GM23338 (cell line): ENCODE data around the gene C1R. TPM values are rescaled to one million over a fixed set of nuclear protein-coding genes. Genes with fewer than 3 reads are reported as not detected.
A peak's percentile ranks its signal among the peaks of the same experiment; 100 is the strongest.

ENCODE experiments used
- ATAC-seq: fragments of 200-7000 bp; cut with Tn5 transposase; 3 replicates; pipeline ENCODE4 v1.9.1; 2020
- DNase-seq: peaks from one replicate; pipeline ENCODE4 v3.0.0-alpha.2; 2015; ENCODE audit warnings: low spot score
- H2AFZ ChIP-seq: fragments of 200-600 bp; sonication (generic); 2 replicates; pipeline ENCODE4 v1.8.0; 2016; ENCODE audit warnings: antibody characterized with exemption, mild to moderate bottlenecking, moderate library complexity
- H3F3A ChIP-seq: fragments of 200-600 bp; sonication (generic); replicated peaks from 2 replicates; pipeline ENCODE4 v1.8.0; 2017; ENCODE audit warnings: antibody characterized with exemption, mixed run types, low read depth
- H3K27ac ChIP-seq: fragments of 200-600 bp; sonication (generic); 2 replicates; pipeline ENCODE4 v1.6.1; 2016; ENCODE audit warnings: low read depth
- H3K27me3 ChIP-seq: fragments of 200-600 bp; sonication (generic); 2 replicates; pipeline ENCODE4 v1.8.0; 2016; ENCODE audit warnings: mild to moderate bottlenecking, mixed run types, moderate library complexity; ENCODE audit not compliant: insufficient read depth
- H3K36me3 ChIP-seq: fragments of 200-600 bp; sonication (generic); 2 replicates; pipeline ENCODE4 v1.8.0; 2016; ENCODE audit warnings: mild to moderate bottlenecking; ENCODE audit not compliant: insufficient read depth
- H3K4me1 ChIP-seq: fragments of 200-600 bp; sonication (generic); 2 replicates; pipeline ENCODE4 v1.8.0; 2016; ENCODE audit warnings: mild to moderate bottlenecking, moderate library complexity; ENCODE audit not compliant: insufficient read depth
- H3K4me2 ChIP-seq: fragments of 200-600 bp; sonication (generic); 2 replicates; pipeline ENCODE4 v1.7.1; 2017; ENCODE audit warnings: mixed run types
- H3K4me3 ChIP-seq: fragments of 200-600 bp; sonication (generic); 2 replicates; pipeline ENCODE4 v1.6.1; 2016; ENCODE audit warnings: mixed run types
- H3K79me2 ChIP-seq: fragments of 200-600 bp; sonication (generic); replicated peaks from 2 replicates; pipeline ENCODE4 v1.8.0; 2017; ENCODE audit warnings: mild to moderate bottlenecking; ENCODE audit not compliant: insufficient read depth
- H3K9me2 ChIP-seq: fragments of 200-600 bp; sonication (generic); 2 replicates; pipeline ENCODE4 v1.8.0; 2017; ENCODE audit not compliant: insufficient read depth
- H4K20me1 ChIP-seq: fragments of 200-600 bp; sonication (generic); replicated peaks from 2 replicates; pipeline ENCODE4 v1.8.0; 2017; ENCODE audit warnings: mild to moderate bottlenecking; ENCODE audit not compliant: insufficient read depth
- H3K27ac Mint-ChIP-seq: 2 replicates; pipeline ENCODE4 v1.8.0; 2020; ENCODE audit warnings: inconsistent platforms, mild to moderate bottlenecking, moderate library complexity, mixed read lengths
- H3K27me3 Mint-ChIP-seq: 3 replicates; pipeline ENCODE4 v1.8.0; 2022; ENCODE audit warnings: low read depth, mild to moderate bottlenecking, moderate library complexity, mixed read lengths, inconsistent platforms; ENCODE audit not compliant: insufficient read depth, poor library complexity
- H3K36me3 Mint-ChIP-seq: 3 replicates; pipeline ENCODE4 v1.8.0; 2021; ENCODE audit warnings: low read depth, mild to moderate bottlenecking, inconsistent platforms, moderate library complexity, mixed read lengths
- H3K4me1 Mint-ChIP-seq: 3 replicates; pipeline ENCODE4 v1.8.0; 2020; ENCODE audit warnings: mild to moderate bottlenecking, inconsistent platforms, mixed read lengths
- H3K4me3 Mint-ChIP-seq: 3 replicates; pipeline ENCODE4 v1.8.0; 2021; ENCODE audit warnings: moderate library complexity, mild to moderate bottlenecking, inconsistent platforms, mixed read lengths
- H3K9me3 Mint-ChIP-seq: 3 replicates; pipeline ENCODE4 v1.8.0; 2020; ENCODE audit warnings: moderate library complexity, mild to moderate bottlenecking, inconsistent platforms, mixed read lengths
- CTCF ChIP-seq, 2 experiments: fragments of 200-600 bp in 1 of 2; sonication (generic) in 1 of 2; conservative IDR thresholded peaks; 2 replicates each; pipeline versions ENCODE4 v1.5.1 to v1.6.1; 2016 to 2017; ENCODE audit warnings: antibody characterized with exemption in 2 of 2, low read depth in 2 of 2, mild to moderate bottlenecking in 2 of 2, moderate library complexity in 1 of 2
- ETS1 ChIP-seq: IDR thresholded peaks from 2 replicates; pipeline ENCODE4 v1.6.1; 2016; ENCODE audit warnings: antibody characterized with exemption
- EZH2phosphoT487 ChIP-seq: fragments of 200-600 bp; sonication (generic); IDR thresholded peaks from one replicate; pipeline ENCODE4 v1.8.1; 2018; ENCODE audit warnings: antibody characterized with exemption; ENCODE audit not compliant: unreplicated experiment
- POLR2AphosphoS5 ChIP-seq: IDR thresholded peaks from 2 replicates; pipeline ENCODE4 v1.6.1; 2016; ENCODE audit warnings: antibody characterized with exemption, low read depth
- REST ChIP-seq: IDR thresholded peaks from one replicate; pipeline ENCODE4 v1.6.1; 2018; ENCODE audit warnings: antibody characterized with exemption; ENCODE audit not compliant: unreplicated experiment
- polyA plus RNA-seq: library from polyadenylated mRNA; unstranded; fragments of >200 nt; fragmentation: Nextera tagmentation; extraction: Ambion mirVana; gene quantifications from 2 replicates; pipeline ENCODE4 v1.2.1, GENCODE V29; 2016
- total RNA-seq: library from RNA; depleted of rRNA; stranded (reverse); fragments of >200 nt; shearing (Covaris generic); gene quantifications from 2 replicates; pipeline ENCODE4 v1.2.3, GENCODE V29; 2014

C1R gene
- total and polyA plus RNA-seq, 2 experiments from 2014 or later, result 6.4 to 8.8 TPM

- TF ChIP-seq REST (no peak), ETS1 (no peak), EZH2phosphoT487 (no peak)
Observed at GRCh38 chr12:7109572-7109920, 17.3 kb upstream of the C1R start (continued).

- no peaks in the 10 kb centered on the region for H3F3A ChIP-seq
- H3K79me2 ChIP-seq, result peaks cover 14% of the 10 kb centered on the region; the same call in 1 of the 2 replicates
- peak within 1 kb of the TSS; percentile 81 for H3K4me3 ChIP-seq
- peak within 1 kb of the TSS; percentile 91 for H3K4me2 ChIP-seq
- peak within 1 kb of the TSS; percentile 94 for H3K4me3 Mint-ChIP-seq
- H2AFZ ChIP-seq, result peak within 1 kb of the TSS; percentile 21
- no peaks in the 10 kb centered on the region for H3K9me2 ChIP-seq
- H3K4me1 Mint-ChIP-seq, result peaks cover 16% of the 10 kb centered on the region
- H4K20me1 ChIP-seq, result no peaks in the 10 kb centered on the region; the same call in 1 of the 2 replicates
- peak within 1 kb of the TSS; percentile 94 for H3K27ac Mint-ChIP-seq
- ATAC-seq (peak; percentile 63), DNase-seq (peak; percentile 92)
- peak within 1 kb of the TSS; percentile 87 for H3K27ac ChIP-seq
- H3K36me3 ChIP-seq, result no peaks in the 10 kb centered on the region
- peaks cover 16% of the 10 kb centered on the region for H3K9me3 Mint-ChIP-seq
- peaks cover 20% of the 10 kb centered on the region for H3K27me3 Mint-ChIP-seq
- TF ChIP-seq CTCF (conservative IDR thresholded peaks at IDR 0.05; ENCODE audit: low read depth in 2 of 2), result peak; percentile 83 to 91
- TF ChIP-seq POLR2AphosphoS5, result no peak; the same call in 1 of the 2 replicates
- peaks cover 12% of the 10 kb centered on the region for H3K4me1 ChIP-seq
- H3K27me3 ChIP-seq, result no peaks in the 10 kb centered on the region
- H3K36me3 Mint-ChIP-seq, result peaks cover 23% of the 10 kb centered on the region
Observed at GRCh38 chr12:7108796-7109571, 16.7 kb upstream of the C1R start, which contains the start of gene C1RL. TSS of gene C1RL (minus strand) at chr12:7109214. CDS start at chr12:7109180, 34 bp downstream.
